ENCODE data around the gene ZMAT2.

ZMAT2 gene

DNA sequence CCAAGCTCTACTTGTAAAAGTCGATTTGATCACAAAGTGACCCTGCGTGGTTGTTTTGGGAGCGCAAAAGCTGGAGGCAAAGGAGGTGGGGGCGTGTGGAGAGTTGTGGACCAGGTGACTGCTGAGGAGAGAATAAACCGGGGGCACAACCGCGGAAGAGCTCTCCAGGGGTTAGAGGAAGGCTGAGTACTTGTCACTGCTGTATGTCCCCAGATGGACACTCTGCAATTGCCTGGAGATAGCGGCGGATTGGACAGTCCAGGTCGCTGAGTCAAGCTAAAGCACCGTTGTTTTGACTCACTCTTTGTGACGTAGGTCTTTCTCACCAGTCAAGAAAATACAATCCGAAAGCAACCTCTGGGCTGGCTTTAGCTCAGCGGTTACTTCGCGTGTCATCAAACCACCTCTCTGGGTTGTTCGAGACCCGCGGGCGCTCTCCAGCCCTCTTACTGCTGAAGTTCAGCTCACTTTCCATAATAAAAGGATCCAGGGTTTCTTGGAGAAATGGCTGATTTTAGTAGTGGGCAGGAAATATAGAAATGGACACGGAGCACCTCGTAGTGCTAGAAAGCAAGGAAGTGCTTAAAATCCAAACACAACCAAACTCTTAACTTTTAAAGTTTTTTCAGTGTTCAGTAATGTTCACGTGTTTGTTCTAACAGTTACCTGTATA lies 25.7 kb downstream of the ZMAT2 start:
- Histone ChIP-seq H3K9me3 (ENCODE audit: control insufficient read depth, insufficient read depth, low read length) (no peaks in the 10 kb centered on the region), H3K4me1 (ENCODE audit: insufficient read depth, low read length) (no peaks in the 10 kb centered on the region), H3K36me3 (ENCODE audit: insufficient read depth, low read length) (no peaks in the 10 kb centered on the region), H3K9ac (ENCODE audit: low read depth, low read length) (peak overlapping the region; percentile 79)

DNA sequence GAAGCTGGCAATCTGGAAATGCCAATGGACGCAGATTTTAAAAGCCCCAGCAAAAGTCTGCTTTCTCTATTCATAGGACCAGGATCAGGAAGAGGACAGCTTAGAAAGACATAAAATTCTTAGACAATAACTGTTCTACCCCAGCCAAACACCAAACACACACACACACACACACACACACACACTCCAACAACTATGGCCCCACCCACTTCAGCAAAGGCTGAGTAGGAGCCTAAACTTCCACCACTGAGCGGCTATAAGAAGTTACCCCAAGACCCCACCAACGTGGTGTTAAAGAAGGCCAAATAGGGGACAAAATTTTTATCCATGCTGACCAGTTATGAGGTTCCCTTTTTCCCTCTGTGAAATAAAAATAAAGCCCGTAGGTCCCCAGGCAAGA lies 32.9 kb downstream of the ZMAT2 start:
- no peaks in the 10 kb centered on the region for H3K4me1 ChIP-seq (ENCODE audit: insufficient read depth, low read length)
- H3K9ac ChIP-seq (ENCODE audit: low read depth, low read length) = no peak overlapping the region
- H3K36me3 ChIP-seq (ENCODE audit: insufficient read depth, low read length) = no peaks in the 10 kb centered on the region
- no peaks in the 10 kb centered on the region for H3K9me3 ChIP-seq (ENCODE audit: control insufficient read depth, insufficient read depth, low read length)

DNA sequence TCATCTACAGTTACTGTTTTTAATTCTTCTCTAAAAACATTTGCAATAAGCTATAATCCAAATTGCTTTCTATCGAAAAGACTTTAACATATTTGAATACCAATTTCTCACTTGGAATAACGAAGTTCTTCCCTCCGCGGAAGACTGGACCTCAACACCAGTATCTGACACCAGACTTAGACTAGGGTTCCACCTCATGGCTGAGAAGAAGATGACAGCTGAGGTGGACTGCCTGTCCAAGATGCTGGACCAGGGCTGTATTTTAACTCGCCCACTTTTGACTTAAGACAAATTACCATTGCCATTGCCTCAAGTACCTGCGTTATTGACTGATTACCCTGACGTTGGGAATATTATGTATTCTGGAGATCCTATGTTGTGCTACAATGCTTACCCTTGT lies 34.1 kb downstream of the ZMAT2 start:
- Histone ChIP-seq H3K9ac (ENCODE audit: low read depth, low read length) (no peak overlapping the region), H3K4me1 (ENCODE audit: insufficient read depth, low read length) (no peaks in the 10 kb centered on the region), H3K36me3 (ENCODE audit: insufficient read depth, low read length) (no peaks in the 10 kb centered on the region), H3K9me3 (ENCODE audit: control insufficient read depth, insufficient read depth, low read length) (no peaks in the 10 kb centered on the region)

DNA sequence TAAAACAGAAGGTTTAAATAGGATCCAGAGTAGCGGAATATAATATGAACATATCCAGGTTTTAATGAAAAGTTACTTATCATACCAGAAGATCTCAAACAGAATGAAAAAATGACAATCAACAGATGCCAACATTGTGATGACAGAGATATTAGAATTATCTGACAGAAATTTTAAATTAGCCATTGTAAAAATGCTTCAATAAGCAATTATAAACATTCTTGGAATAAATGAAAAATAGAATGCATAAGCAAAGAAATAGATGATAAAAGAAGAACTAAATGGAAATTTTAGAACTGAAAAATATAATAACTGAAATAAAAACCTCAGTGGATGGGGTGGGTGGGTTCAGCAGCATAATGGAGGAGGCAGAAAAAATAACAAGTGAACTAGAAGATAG lies 37.2 kb downstream of the ZMAT2 start:
- no peak overlapping the region for H3K9ac ChIP-seq (ENCODE audit: low read depth, low read length)
- no peaks in the 10 kb centered on the region for H3K4me1 ChIP-seq (ENCODE audit: insufficient read depth, low read length)
- no peaks in the 10 kb centered on the region for H3K9me3 ChIP-seq (ENCODE audit: control insufficient read depth, insufficient read depth, low read length)
- no peaks in the 10 kb centered on the region for H3K36me3 ChIP-seq (ENCODE audit: insufficient read depth, low read length)

DNA sequence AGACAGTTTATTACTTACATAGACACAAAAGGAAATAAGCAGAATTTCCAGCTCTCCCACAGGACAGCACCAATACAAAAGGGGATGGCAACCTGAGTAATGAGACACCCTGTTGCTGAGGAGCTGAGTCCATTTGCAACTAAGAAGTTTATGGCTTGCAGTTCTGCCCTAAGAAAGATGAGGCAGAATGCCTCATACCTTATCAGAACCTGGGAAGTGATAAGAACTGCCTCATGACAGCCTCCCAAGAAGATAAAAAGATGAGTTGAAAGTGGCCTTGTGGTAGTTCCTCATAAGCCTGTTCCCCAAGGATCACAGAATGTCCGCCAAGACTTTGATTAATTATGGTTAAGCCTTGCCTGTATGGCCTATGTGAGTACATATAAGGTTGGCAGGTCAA lies 41.7 kb downstream of the ZMAT2 start:
- no peaks in the 10 kb centered on the region for H3K36me3 ChIP-seq (ENCODE audit: insufficient read depth, low read length)
- no peaks in the 10 kb centered on the region; the same call in 1 of the 2 replicates for H3K9me3 ChIP-seq (ENCODE audit: control insufficient read depth, insufficient read depth, low read length)
- no peak overlapping the region for H3K9ac ChIP-seq (ENCODE audit: low read depth, low read length)
- H3K4me1 ChIP-seq (ENCODE audit: insufficient read depth, low read length) = no peaks in the 10 kb centered on the region

DNA sequence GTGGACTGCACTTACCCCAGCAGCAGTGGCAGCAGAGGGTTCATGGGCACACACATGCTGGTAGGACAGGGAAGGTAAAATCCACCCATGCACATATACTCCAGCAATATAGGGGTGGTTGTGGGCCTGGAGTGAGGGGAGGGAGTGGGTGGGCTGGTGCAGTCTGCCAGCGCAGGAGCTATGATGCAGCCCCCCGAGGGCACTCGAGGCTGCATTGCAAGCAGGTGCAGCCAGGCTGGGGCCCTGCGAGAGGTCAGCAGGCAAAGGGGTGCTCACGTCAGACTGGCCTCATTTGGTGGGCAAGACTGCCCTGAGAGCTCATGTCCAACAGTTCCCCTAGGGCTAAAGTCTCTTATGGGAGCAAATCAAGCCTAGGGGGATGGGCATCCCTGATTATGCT lies 53.3 kb downstream of the ZMAT2 start:
- Histone ChIP-seq H3K9me3 (ENCODE audit: control insufficient read depth, insufficient read depth, low read length) (no peaks in the 10 kb centered on the region), H3K4me1 (ENCODE audit: insufficient read depth, low read length) (no peaks in the 10 kb centered on the region), H3K9ac (ENCODE audit: low read depth, low read length) (no peak overlapping the region), H3K36me3 (ENCODE audit: insufficient read depth, low read length) (no peaks in the 10 kb centered on the region)

Data from ES-I3 (cell line).